ENCODE measurements around the gene SLC18A3. TPM values are rescaled to one million over a fixed set of nuclear protein-coding genes. Genes with fewer than 3 reads are reported as not detected.

Gene SLC18A3
- total RNA-seq, 2 experiments from 2014 or later = not detected

DNA sequence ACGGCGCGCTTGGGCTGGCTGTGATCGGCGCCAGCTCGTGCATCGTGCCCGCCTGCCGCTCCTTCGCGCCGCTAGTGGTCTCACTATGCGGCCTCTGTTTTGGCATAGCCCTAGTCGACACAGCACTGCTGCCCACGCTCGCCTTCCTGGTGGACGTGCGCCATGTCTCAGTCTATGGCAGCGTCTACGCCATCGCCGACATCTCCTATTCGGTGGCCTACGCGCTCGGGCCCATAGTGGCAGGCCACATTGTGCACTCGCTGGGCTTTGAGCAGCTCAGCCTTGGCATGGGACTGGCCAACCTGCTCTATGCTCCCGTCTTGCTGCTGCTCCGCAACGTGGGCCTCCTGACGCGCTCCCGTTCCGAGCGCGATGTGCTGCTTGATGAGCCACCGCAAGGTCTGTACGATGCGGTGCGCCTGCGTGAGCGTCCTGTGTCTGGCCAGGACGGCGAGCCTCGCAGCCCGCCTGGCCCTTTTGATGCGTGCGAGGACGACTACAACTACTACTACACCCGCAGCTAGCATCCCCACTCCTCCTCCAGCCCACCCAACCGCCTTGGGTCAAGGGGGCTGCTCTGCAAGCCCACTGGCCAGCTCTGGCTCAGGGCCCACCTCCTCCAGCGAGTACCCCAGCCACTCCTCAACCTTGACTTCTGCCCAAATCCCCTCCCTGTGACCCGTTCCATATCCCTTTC is 1.9 kb downstream of the SLC18A3 start:
- no peak for ATAC-seq (ENCODE audit: poor library complexity)
- H3K9me3 ChIP-seq (ENCODE audit: control insufficient read depth in 1 of 2, insufficient read depth in 1 of 2, low read length in 2 of 2) = peaks cover 0 to 63% of the 10 kb centered on the region in 2 experiments
- Mint-ChIP-seq H3K27ac (no peak overlapping the region), H3K9me3 (no peaks in the 10 kb centered on the region), H3K4me3 (no peak overlapping the region), H3K4me1 (ENCODE audit: low read depth) (peaks cover 9% of the 10 kb centered on the region), H3K27me3 (peaks cover 81% of the 10 kb centered on the region), H3K36me3 (ENCODE audit: low read depth) (no peaks in the 10 kb centered on the region)
- ChIA-PET POLR2A (no interaction called here), CTCF (no interaction called here)
- DNase-seq = no peak
- intact Hi-C loops (cut with DNase I, micrococcal nuclease) = no loop called here
- no peak overlapping the region for H3K4me3 ChIP-seq (ENCODE audit: low read length)
- H3K27ac ChIP-seq (ENCODE audit: low read depth in 1 of 2, low read length in 2 of 2) = no peak overlapping the region
- peaks cover 72 to 87% of the 10 kb centered on the region in 2 experiments for H3K27me3 ChIP-seq (ENCODE audit: control insufficient read depth in 1 of 2, insufficient read depth in 2 of 2, low read length in 2 of 2)
- H3K4me1 ChIP-seq (ENCODE audit: insufficient read depth, low read length) = peaks cover 10% of the 10 kb centered on the region
- TF ChIP-seq, protein P1, sequence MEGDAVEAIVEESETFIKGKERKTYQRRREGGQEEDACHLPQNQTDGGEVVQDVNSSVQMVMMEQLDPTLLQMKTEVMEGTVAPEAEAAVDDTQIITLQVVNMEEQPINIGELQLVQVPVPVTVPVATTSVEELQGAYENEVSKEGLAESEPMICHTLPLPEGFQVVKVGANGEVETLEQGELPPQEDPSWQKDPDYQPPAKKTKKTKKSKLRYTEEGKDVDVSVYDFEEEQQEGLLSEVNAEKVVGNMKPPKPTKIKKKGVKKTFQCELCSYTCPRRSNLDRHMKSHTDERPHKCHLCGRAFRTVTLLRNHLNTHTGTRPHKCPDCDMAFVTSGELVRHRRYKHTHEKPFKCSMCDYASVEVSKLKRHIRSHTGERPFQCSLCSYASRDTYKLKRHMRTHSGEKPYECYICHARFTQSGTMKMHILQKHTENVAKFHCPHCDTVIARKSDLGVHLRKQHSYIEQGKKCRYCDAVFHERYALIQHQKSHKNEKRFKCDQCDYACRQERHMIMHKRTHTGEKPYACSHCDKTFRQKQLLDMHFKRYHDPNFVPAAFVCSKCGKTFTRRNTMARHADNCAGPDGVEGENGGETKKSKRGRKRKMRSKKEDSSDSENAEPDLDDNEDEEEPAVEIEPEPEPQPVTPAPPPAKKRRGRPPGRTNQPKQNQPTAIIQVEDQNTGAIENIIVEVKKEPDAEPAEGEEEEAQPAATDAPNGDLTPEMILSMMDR (IDR thresholded peaks at IDR 0.05) = no peak
- H3K36me3 ChIP-seq (ENCODE audit: insufficient read depth, low read length) = no peaks in the 10 kb centered on the region

DNA sequence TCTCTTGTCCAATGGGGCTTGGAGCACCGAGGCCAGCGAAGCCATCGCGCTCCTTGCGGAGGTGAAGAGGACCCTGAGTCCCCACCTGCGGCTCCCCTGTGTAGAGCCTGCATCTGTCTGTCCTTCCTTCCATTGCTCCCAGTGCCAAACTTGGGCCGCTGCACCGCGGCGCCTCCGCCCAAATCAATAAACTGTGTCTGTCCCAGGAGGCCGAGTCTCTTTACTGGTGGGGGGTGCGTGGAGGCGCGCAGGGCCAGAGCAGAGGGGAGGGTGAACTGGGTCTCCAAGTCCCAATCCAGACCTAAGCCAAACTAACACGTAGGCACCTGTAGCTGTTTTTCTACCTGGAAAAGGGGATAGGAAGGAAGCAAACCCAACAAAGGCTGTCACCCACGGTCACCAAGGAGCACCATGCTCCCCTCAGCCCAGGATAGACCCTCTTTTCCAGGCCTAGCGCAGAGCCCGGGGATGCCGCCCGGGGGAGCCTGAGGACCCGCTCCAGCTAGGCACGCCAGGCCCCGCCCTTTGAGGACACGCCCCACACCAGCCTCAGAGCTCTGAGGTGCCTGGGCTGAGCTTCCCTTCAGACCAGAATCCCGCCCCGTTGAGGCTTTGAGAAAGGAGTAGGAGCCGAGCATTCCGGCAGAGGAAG is 2.5 kb downstream of the SLC18A3 start:
- TF ChIP-seq, protein P1 (IDR thresholded peaks at IDR 0.05) = no peak
- no peak overlapping the region for H3K27ac Mint-ChIP-seq
- DNase-seq (no peak), ATAC-seq (ENCODE audit: poor library complexity) (no peak)
- no peaks in the 10 kb centered on the region for H3K36me3 Mint-ChIP-seq (ENCODE audit: low read depth)
- CTCF ChIA-PET = no interaction called here
- Histone ChIP-seq H3K36me3 (ENCODE audit: insufficient read depth, low read length) (no peaks in the 10 kb centered on the region), H3K4me1 (ENCODE audit: insufficient read depth, low read length) (peaks cover 5% of the 10 kb centered on the region), H3K27ac (ENCODE audit: low read depth in 1 of 2, low read length in 2 of 2) (no peak overlapping the region), H3K27me3 (ENCODE audit: control insufficient read depth in 1 of 2, insufficient read depth in 2 of 2, low read length in 2 of 2) (peaks cover 71 to 88% of the 10 kb centered on the region in 2 experiments), H3K9me3 (ENCODE audit: control insufficient read depth in 1 of 2, insufficient read depth in 1 of 2, low read length in 2 of 2) (peaks cover 0 to 58% of the 10 kb centered on the region in 2 experiments), H3K4me3 (ENCODE audit: low read length) (no peak overlapping the region)
- H3K4me3 Mint-ChIP-seq = no peak overlapping the region
- POLR2A ChIA-PET = no interaction called here
- no peaks in the 10 kb centered on the region for H3K9me3 Mint-ChIP-seq
- H3K4me1 Mint-ChIP-seq (ENCODE audit: low read depth) = peaks cover 8% of the 10 kb centered on the region
- intact Hi-C loops (cut with DNase I, micrococcal nuclease) = no loop called here
- H3K27me3 Mint-ChIP-seq = peaks cover 81% of the 10 kb centered on the region

DNA sequence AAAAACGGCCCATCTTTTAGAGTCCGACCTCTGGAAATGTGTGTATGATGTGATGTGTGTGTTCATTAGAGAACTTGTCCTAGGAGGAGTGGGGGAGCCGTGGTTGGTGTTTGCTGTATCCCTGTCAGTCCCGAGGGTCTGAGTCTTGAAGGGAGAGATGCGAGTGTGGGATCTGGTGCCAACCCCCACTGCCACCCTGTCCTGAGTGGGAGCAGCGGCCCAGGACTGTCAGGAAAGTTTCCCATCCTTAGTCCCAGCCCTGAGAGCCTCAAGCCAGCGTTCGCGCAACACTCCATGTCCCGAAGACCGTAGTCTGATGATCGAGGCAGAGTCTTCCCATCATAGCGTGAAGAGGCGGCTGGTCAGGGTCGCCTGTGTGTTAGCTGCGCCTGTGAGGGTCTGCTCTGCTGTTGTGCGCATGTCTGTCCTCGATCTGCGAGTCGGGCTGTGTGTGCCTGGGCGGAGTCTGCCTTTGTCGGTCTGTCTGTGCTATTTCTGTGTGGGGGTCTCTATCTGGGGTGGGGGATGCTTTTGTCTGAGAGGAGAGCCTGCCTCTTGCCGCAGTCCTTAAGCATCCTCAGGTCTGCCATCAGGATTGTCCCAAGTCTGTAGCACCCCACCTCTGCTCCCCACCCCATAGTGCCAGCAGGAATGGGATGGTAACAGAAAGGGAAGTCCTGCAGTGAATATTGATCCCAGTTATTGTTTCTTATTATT is 3.2 kb downstream of the SLC18A3 start:
- H3K9me3 Mint-ChIP-seq = no peaks in the 10 kb centered on the region
- no peak overlapping the region for H3K27ac Mint-ChIP-seq
- H3K27ac ChIP-seq (ENCODE audit: low read depth in 1 of 2, low read length in 2 of 2) = no peak overlapping the region
- TF ChIP-seq, protein P1 (IDR thresholded peaks at IDR 0.05) = no peak
- H3K4me1 Mint-ChIP-seq (ENCODE audit: low read depth) = peaks cover 8% of the 10 kb centered on the region
- H3K36me3 ChIP-seq (ENCODE audit: insufficient read depth, low read length) = no peaks in the 10 kb centered on the region
- DNase-seq = no peak
- peaks cover 67 to 88% of the 10 kb centered on the region in 2 experiments for H3K27me3 ChIP-seq (ENCODE audit: control insufficient read depth in 1 of 2, insufficient read depth in 2 of 2, low read length in 2 of 2)
- no peak for ATAC-seq (ENCODE audit: poor library complexity)
- H3K4me3 ChIP-seq (ENCODE audit: low read length) = no peak overlapping the region
- peaks cover 5% of the 10 kb centered on the region for H3K4me1 ChIP-seq (ENCODE audit: insufficient read depth, low read length)
- no peak overlapping the region for H3K4me3 Mint-ChIP-seq
- peaks cover 80% of the 10 kb centered on the region for H3K27me3 Mint-ChIP-seq
- H3K9me3 ChIP-seq (ENCODE audit: control insufficient read depth in 1 of 2, insufficient read depth in 1 of 2, low read length in 2 of 2) = peaks cover 0 to 58% of the 10 kb centered on the region in 2 experiments
- ChIA-PET POLR2A (no interaction called here), CTCF (no interaction called here)
- intact Hi-C loops (cut with DNase I, micrococcal nuclease) = no loop called here
- no peaks in the 10 kb centered on the region for H3K36me3 Mint-ChIP-seq (ENCODE audit: low read depth)
